CD4-positive, alpha-beta T cell treated with Interleukin-4 for 4 hours (primary cell): ENCODE data around the gene BCL7C.

Experiments used
- DNase-seq: peaks from one replicate; pipeline ENCODE4 v3.0.0-alpha.2; 2020

The BCL7C gene

DNA sequence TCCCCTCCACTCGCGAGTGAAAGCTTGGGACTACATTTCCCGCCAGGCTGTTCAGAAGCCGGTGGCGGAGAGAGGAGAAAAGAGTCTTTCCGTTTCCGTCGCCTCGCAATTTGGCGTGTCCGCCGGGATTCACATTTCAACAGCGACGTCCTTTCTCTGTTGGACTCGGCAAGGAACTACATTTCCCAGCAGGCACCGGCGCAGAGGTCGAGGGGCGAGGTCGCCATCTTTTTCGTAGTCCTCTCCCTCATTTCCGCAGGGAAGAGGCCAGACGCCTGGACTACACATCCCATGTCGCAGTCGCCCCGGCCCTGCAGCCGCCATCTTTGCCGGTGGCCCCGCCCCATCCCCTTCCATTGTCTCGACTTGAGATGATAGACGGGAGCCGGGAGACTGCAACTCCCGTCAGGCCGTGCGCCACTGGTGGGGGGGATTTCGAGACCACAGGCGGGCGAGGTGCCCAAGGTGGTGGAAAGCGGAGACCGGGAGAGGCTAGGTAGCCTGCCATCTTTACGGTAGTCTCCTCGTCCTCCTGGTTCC lies 28.6 kb upstream of the BCL7C start:
- peak; percentile 100 for DNase-seq

GRCh38 chr16:30921748-30922419 lies 28.0 kb upstream of the BCL7C start:
- peak; percentile 87 for DNase-seq

- DNase-seq: no peak
Measured at GRCh38 chr16:30921459-30921747, 27.5 kb upstream of the BCL7C start.

- no peak for DNase-seq
Measured at GRCh38 chr16:30920891-30921290, 27.0 kb upstream of the BCL7C start.

- no peak for DNase-seq
Measured at GRCh38 chr16:30918614-30919013, 24.7 kb upstream of the BCL7C start.

- DNase-seq: no peak
Measured at GRCh38 chr16:30914830-30915229, 21.0 kb upstream of the BCL7C start.

- no peak for DNase-seq
Measured at GRCh38 chr16:30912794-30913412, 19.0 kb upstream of the BCL7C start.

GRCh38 chr16:30910427-30911029 lies 16.7 kb upstream of the BCL7C start:
- DNase-seq: no peak

DNA sequence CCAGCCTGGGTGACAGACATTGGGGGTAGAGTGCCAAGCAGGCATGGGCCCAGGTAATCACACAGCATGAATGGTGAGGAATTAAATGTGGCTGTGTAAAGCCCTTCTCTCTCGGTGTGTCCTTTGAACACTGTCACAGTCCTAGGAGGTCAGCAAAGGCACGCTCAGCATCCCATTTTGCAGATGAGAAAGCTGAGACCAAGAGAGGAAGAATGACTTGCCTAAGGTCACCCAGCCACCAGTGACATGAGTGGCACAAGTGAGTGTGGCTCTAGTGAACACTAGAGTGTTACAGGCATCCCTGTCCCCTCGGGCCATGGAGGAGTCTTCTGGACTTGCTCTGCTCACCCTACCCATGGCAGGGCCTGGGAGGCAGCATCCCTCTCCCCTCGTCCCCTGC lies 13.2 kb upstream of the BCL7C start:
- DNase-seq: no peak

GRCh38 chr16:30904114-30904780 lies 10.4 kb upstream of the BCL7C start:
- no peak for DNase-seq

GRCh38 chr16:30903596-30903995 lies 9.7 kb upstream of the BCL7C start:
- DNase-seq: no peak

DNA sequence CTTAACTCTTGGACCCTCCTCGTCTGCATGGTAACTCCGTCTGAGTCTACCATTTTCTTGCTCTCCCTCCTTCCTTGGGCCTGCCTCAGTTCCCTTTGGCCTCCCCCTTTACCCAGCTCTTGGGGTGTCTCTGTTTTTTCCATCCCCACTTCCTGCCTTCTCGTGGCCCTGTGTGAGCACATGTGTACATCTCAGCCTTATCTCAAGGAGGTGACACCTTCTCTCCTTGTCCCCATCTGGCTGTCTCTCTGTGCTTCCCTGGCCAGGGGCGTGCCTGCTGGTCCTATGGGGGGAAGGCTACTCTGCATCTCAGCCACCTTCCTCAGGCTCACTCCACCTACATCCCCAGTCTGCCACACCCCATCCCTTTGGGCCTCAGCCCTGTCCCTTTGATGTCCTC lies 9.1 kb upstream of the BCL7C start:
- DNase-seq: no peak

DNA sequence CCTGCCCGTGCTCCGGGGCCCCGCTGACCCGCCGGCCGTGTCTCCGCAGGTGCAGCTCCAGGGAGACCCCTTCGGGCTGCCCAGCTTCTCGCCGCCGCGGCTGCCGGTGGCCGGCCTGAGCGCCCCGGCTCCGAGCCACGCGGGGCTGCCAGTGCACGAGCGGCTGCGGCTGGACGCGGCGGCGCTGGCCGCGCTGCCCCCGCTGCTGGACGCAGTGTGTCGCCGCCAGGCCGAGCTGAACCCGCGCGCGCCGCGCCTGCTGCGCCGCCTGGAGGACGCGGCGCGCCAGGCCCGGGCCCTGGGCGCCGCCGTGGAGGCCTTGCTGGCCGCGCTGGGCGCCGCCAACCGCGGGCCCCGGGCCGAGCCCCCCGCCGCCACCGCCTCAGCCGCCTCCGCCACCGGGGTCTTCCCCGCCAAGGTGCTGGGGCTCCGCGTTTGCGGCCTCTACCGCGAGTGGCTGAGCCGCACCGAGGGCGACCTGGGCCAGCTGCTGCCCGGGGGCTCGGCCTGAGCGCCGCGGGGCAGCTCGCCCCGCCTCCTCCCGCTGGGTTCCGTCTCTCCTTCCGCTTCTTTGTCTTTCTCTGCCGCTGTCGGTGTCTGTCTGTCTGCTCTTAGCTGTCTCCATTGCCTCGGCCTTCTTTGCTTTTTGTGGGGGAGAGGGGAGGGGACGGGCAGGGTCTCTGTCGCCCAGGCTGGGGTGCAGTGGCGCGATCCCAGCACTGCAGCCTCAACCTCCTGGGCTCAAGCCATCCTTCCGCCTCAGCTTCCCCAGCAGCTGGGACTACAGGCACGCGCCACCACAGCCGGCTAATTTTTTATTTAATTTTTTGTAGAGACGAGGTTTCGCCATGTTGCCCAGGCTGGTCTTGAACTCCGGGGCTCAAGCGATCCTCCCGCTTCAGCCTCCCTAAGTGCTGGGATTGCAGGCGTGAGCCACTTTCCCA lies 8.4 kb upstream of the BCL7C start:
- peak; percentile 42 for DNase-seq

DNA sequence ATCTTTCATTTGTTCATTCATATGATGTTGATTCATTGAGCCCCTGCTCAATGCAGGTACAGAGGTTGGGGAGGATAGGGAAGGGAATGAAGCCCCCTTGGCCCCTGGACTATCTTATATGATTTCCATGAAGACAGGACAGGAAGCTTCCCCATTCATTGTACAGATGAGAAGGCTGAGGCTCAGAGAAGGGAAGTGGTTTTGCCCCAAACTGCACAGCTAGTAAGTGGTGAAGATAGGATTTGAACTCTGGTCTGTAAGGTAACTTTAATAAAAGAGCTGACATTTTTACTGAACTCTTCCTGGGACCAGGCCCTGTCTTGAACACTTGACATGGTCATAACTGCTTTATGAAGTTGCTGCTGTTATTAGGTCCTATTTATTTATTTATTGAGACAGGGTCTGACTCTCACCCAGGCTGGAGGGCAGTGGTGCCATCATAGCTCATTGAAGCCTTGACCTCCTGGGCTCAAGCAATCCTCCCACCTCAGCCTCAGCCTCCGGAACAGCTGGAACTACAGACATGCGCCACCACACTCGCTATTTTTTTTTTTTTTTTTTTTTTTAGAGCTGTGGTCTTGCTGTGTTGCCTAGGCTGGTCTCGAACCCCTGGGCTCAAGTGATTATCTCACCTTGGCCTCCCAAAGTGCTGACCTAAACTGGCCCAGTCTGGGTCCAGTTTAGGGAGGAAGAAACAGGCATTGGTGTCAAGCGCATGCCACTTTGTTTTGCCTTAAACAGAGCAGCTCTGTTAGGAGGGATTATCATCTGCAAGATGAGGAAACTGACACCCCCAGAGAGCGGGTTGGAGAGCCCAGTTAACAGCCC lies 7.5 kb upstream of the BCL7C start:
- DNase-seq: no peak

- no peak for DNase-seq
Measured at GRCh38 chr16:30900588-30900987, 6.7 kb upstream of the BCL7C start.

- no peak for DNase-seq
Measured at GRCh38 chr16:30899794-30900193, 5.9 kb upstream of the BCL7C start.

DNA sequence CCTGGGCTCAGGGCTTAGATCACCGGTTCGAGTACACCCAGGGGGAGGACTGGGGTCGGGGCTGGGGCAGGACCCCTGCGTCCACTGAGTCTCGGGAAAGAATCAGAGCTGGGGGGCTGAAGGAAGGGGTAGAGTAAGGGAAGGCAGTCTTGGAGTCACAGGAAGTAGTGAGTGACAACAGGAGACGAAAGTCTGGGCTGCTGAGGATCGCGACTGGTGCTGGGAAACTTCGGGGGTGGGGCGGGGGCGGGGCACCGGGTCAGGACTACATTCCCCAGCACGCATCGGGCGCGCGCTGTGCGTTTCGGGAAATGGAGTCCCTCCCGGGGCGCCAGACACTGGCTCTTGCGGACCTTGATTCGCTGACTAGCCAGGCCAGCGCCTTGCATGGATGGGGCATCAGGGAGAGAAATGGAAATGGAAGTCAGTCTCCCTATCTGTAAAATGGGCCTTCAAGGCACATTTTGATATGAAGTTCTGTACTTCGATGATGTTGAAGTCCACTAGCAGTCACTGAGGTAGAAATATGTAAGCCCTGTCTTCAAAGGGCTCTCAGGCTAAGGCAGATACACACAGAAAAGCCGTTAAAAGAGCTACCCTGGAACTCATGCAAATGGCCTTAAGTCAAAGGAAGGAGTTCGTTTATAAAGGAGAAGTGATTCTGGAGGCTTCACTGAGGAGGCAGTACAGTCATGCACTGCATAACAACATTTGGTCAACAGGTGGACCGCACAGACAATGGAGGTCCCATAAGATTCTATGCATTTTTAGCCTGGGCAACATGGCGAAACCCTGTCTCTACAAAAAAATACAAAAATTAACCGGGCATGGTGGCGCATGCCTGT lies 3.2 kb upstream of the BCL7C start:
- DNase-seq: peak; percentile 71

- DNase-seq: no peak
Measured at GRCh38 chr16:30896261-30896888, 2.5 kb upstream of the BCL7C start, which contains the start of gene CTF1. Gene CTF1, plus strand, starts transcription at chr16:30896614. Its CDS starts 30 bp downstream, at chr16:30896644.

DNA sequence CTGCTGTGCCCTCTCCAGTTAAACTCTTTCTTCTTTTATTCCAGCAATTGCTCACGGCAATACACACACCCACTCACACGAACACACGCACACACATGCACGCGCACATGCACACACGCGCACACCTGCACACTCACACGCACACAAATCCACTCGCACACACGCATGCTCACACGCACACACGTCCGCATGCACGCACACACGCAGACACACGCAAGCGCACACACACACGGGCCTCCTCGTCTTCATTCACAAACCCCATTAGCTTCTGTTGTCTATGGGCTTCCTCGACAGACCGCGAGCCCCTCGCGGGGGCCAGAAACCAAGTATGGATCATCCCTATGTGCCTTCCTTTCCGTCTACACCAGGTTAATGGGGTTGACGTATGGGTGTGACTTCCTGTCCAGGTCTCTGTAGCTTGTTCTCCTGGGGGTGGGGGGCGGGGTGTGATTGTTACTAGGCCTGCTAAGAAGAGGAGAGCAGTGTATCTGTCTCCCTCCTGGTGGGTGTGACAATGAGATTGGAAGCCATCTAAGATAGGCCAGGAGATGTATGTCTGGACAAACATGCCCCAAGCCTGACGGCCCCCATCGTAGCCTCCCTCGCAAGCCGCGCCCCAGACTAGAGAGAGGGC lies 1.9 kb upstream of the BCL7C start:
- DNase-seq: no peak
